HEK293T (cell line): Measurements from ENCODE around the gene C12orf56.

Source experiments
- ELF4 ChIP-seq: fragments of 450-650 bp; IDR thresholded peaks from 2 replicates; pipeline ENCODE4 v1.6.1; 2017; ENCODE audit warnings: antibody characterized with exemption
- FOXM1 ChIP-seq: fragments of 450-650 bp; IDR thresholded peaks from 2 replicates; pipeline ENCODE4 v1.6.1; 2017; ENCODE audit warnings: mild to moderate bottlenecking, borderline replicate concordance
- HDGF ChIP-seq: fragments of 450-650 bp; IDR thresholded peaks from 2 replicates; pipeline ENCODE4 v1.6.1; 2017; ENCODE audit warnings: antibody characterized with exemption, borderline replicate concordance

DNA sequence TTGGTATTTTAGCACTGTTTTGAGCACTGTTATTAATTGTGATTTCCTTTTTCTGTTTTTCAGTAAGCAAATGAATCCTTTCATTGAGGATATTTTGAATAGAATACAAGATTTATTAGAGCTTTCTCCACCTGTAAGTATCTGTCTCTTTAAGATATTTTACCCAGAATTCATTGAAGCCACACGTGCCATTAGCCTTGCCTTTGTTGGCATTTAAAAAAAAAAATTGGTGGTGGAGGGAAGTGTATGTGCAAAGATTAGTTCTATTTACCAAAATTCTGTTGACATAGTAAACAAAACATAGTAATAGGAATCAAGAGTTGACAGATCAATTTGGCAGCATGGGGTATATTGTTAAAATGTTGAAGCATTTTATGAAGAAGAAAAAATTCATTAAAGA lies 37.4 kb upstream of the C12orf56 start:
- no peak for TF ChIP-seq FOXM1
- TF ChIP-seq ELF4, result no peak
- TF ChIP-seq HDGF, result no peak
